GM19239 (cell line): Measurements from ENCODE around the gene SGMS1.
"Not testable (repeated sequence)": the region's sequence is repeated elsewhere in the genome, so short reads cannot be mapped to it uniquely, and the experiment has no call there.

Experiments used
- DNase-seq: peaks from one replicate; pipeline ENCODE4 v3.0.0; 2011; ENCODE audit warnings: low spot score; ENCODE audit not compliant: insufficient read length
- FAIRE-seq: peaks from 2 replicates; lab custom pipeline; 2011; peaks lifted over from hg19 to GRCh38; lab: Jason Lieb, UNC

SGMS1 gene

GRCh38 chr10:50544095-50544856 is 79.5 kb downstream of the SGMS1 start:
- FAIRE-seq (no peak), DNase-seq (no peak)

GRCh38 chr10:50542871-50543270 is 80.9 kb downstream of the SGMS1 start:
- DNase-seq (no peak), FAIRE-seq (no peak)

GRCh38 chr10:50541921-50542320 is 81.8 kb downstream of the SGMS1 start:
- FAIRE-seq (peak; percentile 99), DNase-seq (no peak)

GRCh38 chr10:50541317-50541716 is 82.4 kb downstream of the SGMS1 start:
- FAIRE-seq (no peak), DNase-seq (no peak)

- FAIRE-seq (no peak), DNase-seq (no peak)
These were observed 83.0 kb downstream of the SGMS1 start for GRCh38 chr10:50540826-50541122.

- DNase-seq = no peak
- peak; percentile 94 for FAIRE-seq
These were observed 83.5 kb downstream of the SGMS1 start for GRCh38 chr10:50540069-50540825.

GRCh38 chr10:50538555-50539398 is 85.0 kb downstream of the SGMS1 start:
- DNase-seq (no peak), FAIRE-seq (peak; percentile 92)

GRCh38 chr10:50536617-50537240 is 87.0 kb downstream of the SGMS1 start:
- peak; percentile 68 for FAIRE-seq
- DNase-seq = no peak

- DNase-seq, FAIRE-seq: not testable (repeated sequence)
These were observed 88.9 kb downstream of the SGMS1 start for GRCh38 chr10:50534748-50535376.

- FAIRE-seq (peak; percentile 76), DNase-seq (no peak)
These were observed 90.5 kb downstream of the SGMS1 start for GRCh38 chr10:50533296-50533695.

GRCh38 chr10:50531388-50532077 is 92.2 kb downstream of the SGMS1 start:
- DNase-seq (no peak), FAIRE-seq (no peak)

GRCh38 chr10:50529660-50530059 is 94.1 kb downstream of the SGMS1 start:
- FAIRE-seq (peak; percentile 8), DNase-seq (no peak)

- peak; percentile 60 for FAIRE-seq
- DNase-seq = no peak
These were observed 95.5 kb downstream of the SGMS1 start for GRCh38 chr10:50528206-50528605.

GRCh38 chr10:50527442-50528043 is 96.2 kb downstream of the SGMS1 start:
- no peak for FAIRE-seq
- no peak for DNase-seq

- DNase-seq (no peak), FAIRE-seq (no peak)
These were observed 97.6 kb downstream of the SGMS1 start for GRCh38 chr10:50526185-50526584.

GRCh38 chr10:50523357-50523756 is 100.4 kb downstream of the SGMS1 start:
- FAIRE-seq (no peak), DNase-seq (no peak)

GRCh38 chr10:50522908-50523307 is 100.8 kb downstream of the SGMS1 start:
- DNase-seq = no peak
- peak; percentile 61 for FAIRE-seq

GRCh38 chr10:50520115-50520514 is 103.6 kb downstream of the SGMS1 start:
- DNase-seq = no peak
- FAIRE-seq = no peak

GRCh38 chr10:50517626-50518025 is 106.1 kb downstream of the SGMS1 start:
- DNase-seq (no peak), FAIRE-seq (no peak)
